ENCODE measurements around the gene YY1. TPM values are rescaled to one million over a fixed set of nuclear protein-coding genes. Genes with fewer than 3 reads are reported as not detected.

The YY1 gene
- total and polyA plus RNA-seq, 4 experiments from 2014 or later: 8.9 to 90.3 (median 54.5) TPM

- no peak for DNase-seq
- Mint-ChIP-seq H3K36me3 (no peaks in the 10 kb centered on the region), H3K27me3 (no peaks in the 10 kb centered on the region), H3K4me1 (peaks cover 12 to 36% (median 25%) of the 10 kb centered on the region in 4 donors), H3K27ac (peak overlapping the region; percentile 35 to 88 (median 83)), H3K4me3 (peak overlapping the region; percentile 49 to 85 (median 72)), H3K9me3 (no peaks in the 10 kb centered on the region)
- H3K27ac ChIP-seq (ENCODE audit: low read depth, low read length): no peak overlapping the region
- ChIA-PET CTCF (ENCODE audit: partially characterized antibody) (interaction anchor here (0.6 to 4.9 kb wide), 4 partner anchors 9 to 443 kb away, joined by 3 to 43 read pairs (median 6); no protein-coding TSS in a partner anchor), POLR2A (ENCODE audit: partially characterized antibody) (interaction anchor here (1.2 to 7.9 kb wide), 5 partner anchors 13 to 145 kb away, joined by 3 to 142 read pairs (median 5); partner anchors contain the start of gene YY1)
- no peaks in the 10 kb centered on the region for H3K27me3 ChIP-seq (ENCODE audit: insufficient read depth, low read length)
- H3K4me3 ChIP-seq (ENCODE audit: low read length in 2 of 2): no peak overlapping the region
- H3K36me3 ChIP-seq (ENCODE audit: insufficient read depth, low read length): no peaks in the 10 kb centered on the region
- intact Hi-C loops (cut with micrococcal nuclease): no loop called here
- H3K4me1 ChIP-seq (ENCODE audit: insufficient read depth, low read length): peaks cover 26% of the 10 kb centered on the region
- H3K9me3 ChIP-seq (ENCODE audit: control insufficient read depth in 1 of 2, low read length in 2 of 2): no peaks in the 10 kb centered on the region
Measured at GRCh38 chr14:100212476-100213333, 26.2 kb upstream of the YY1 start.

- Histone ChIP-seq H3K27me3 (ENCODE audit: insufficient read depth, low read length) (no peaks in the 10 kb centered on the region), H3K36me3 (ENCODE audit: insufficient read depth, low read length) (no peaks in the 10 kb centered on the region), H3K4me1 (ENCODE audit: insufficient read depth, low read length) (peaks cover 26% of the 10 kb centered on the region), H3K27ac (ENCODE audit: low read depth, low read length) (peak overlapping the region; percentile 85), H3K9me3 (ENCODE audit: control insufficient read depth in 1 of 2, low read length in 2 of 2) (no peaks in the 10 kb centered on the region), H3K4me3 (ENCODE audit: low read length in 2 of 2) (peak overlapping the region; percentile 36 to 86)
- ChIA-PET CTCF (ENCODE audit: partially characterized antibody) (interaction anchor here (0.6 to 4.9 kb wide), 5 partner anchors 8 to 443 kb away, joined by 3 to 43 read pairs (median 8); no protein-coding TSS in a partner anchor), POLR2A (ENCODE audit: partially characterized antibody) (interaction anchor here (1.2 to 7.9 kb wide), 8 partner anchors 9 to 149 kb away, joined by 3 to 142 read pairs (median 5); partner anchors contain the start of genes EVL and YY1)
- Mint-ChIP-seq H3K9me3 (no peaks in the 10 kb centered on the region), H3K36me3 (no peaks in the 10 kb centered on the region), H3K4me1 (peaks cover 12 to 41% (median 25%) of the 10 kb centered on the region in 4 donors), H3K27ac (peak overlapping the region; percentile 75 to 91 (median 87)), H3K27me3 (no peaks in the 10 kb centered on the region), H3K4me3 (peak overlapping the region; percentile 75 to 85 (median 80))
- DNase-seq: no peak
- intact Hi-C loops (cut with micrococcal nuclease): no loop called here
Measured at GRCh38 chr14:100213587-100213955, 25.4 kb upstream of the YY1 start.

- Histone ChIP-seq H3K4me1 (ENCODE audit: insufficient read depth, low read length) (peaks cover 26% of the 10 kb centered on the region), H3K36me3 (ENCODE audit: insufficient read depth, low read length) (no peaks in the 10 kb centered on the region), H3K4me3 (ENCODE audit: low read length in 2 of 2) (peak overlapping the region; percentile 36 to 86), H3K27ac (ENCODE audit: low read depth, low read length) (peak overlapping the region; percentile 85), H3K9me3 (ENCODE audit: control insufficient read depth in 1 of 2, low read length in 2 of 2) (no peaks in the 10 kb centered on the region), H3K27me3 (ENCODE audit: insufficient read depth, low read length) (no peaks in the 10 kb centered on the region)
- H3K36me3 Mint-ChIP-seq: no peaks in the 10 kb centered on the region
- ChIA-PET CTCF (ENCODE audit: partially characterized antibody) (interaction anchor here (0.9 to 4.9 kb wide), 9 partner anchors 10 to 233 kb away, joined by 3 to 43 read pairs (median 4); no protein-coding TSS in a partner anchor), POLR2A (ENCODE audit: partially characterized antibody) (interaction anchor here (0.6 to 7.9 kb wide), 18 partner anchors 10 to 149 kb away, joined by 3 to 142 read pairs (median 4); partner anchors contain the start of genes EVL and YY1)
- H3K27ac Mint-ChIP-seq: peak overlapping the region; percentile 75 to 96 (median 96)
- peak; percentile 87 to 90 (median 89) for DNase-seq
- intact Hi-C loops (cut with micrococcal nuclease): loop anchor here (1.0 kb wide), 3 partner anchors 10 to 26 kb away; no protein-coding TSS in a partner anchor
- peaks cover 12 to 41% (median 25%) of the 10 kb centered on the region in 4 donors for H3K4me1 Mint-ChIP-seq
- H3K27me3 Mint-ChIP-seq: no peaks in the 10 kb centered on the region
- H3K9me3 Mint-ChIP-seq: no peaks in the 10 kb centered on the region
- peak overlapping the region; percentile 77 to 85 (median 82) for H3K4me3 Mint-ChIP-seq
Measured at GRCh38 chr14:100213956-100214769, 24.8 kb upstream of the YY1 start.

- H3K4me3 Mint-ChIP-seq: peak overlapping the region; percentile 74 to 85 (median 82)
- Histone ChIP-seq H3K27me3 (ENCODE audit: insufficient read depth, low read length) (no peaks in the 10 kb centered on the region), H3K9me3 (ENCODE audit: control insufficient read depth in 1 of 2, low read length in 2 of 2) (no peaks in the 10 kb centered on the region), H3K27ac (ENCODE audit: low read depth, low read length) (peak overlapping the region; percentile 85), H3K36me3 (ENCODE audit: insufficient read depth, low read length) (no peaks in the 10 kb centered on the region), H3K4me1 (ENCODE audit: insufficient read depth, low read length) (peaks cover 26% of the 10 kb centered on the region), H3K4me3 (ENCODE audit: low read length in 2 of 2) (peak overlapping the region in 1 of 2 donors; percentile 86)
- peaks cover 12 to 41% (median 25%) of the 10 kb centered on the region in 4 donors for H3K4me1 Mint-ChIP-seq
- no peaks in the 10 kb centered on the region for H3K27me3 Mint-ChIP-seq
- no peaks in the 10 kb centered on the region for H3K36me3 Mint-ChIP-seq
- intact Hi-C loops (cut with micrococcal nuclease): loop anchor here (1.0 kb wide), 3 partner anchors 10 to 26 kb away; no protein-coding TSS in a partner anchor
- DNase-seq: no peak
- POLR2A ChIA-PET (ENCODE audit: partially characterized antibody): interaction anchor here (0.6 to 7.9 kb wide), 15 partner anchors 10 to 150 kb away, joined by 3 to 142 read pairs (median 4); partner anchors contain the start of genes EVL and YY1
- H3K27ac Mint-ChIP-seq: peak overlapping the region; percentile 70 to 96 (median 96)
- H3K9me3 Mint-ChIP-seq: no peaks in the 10 kb centered on the region
- CTCF ChIA-PET (ENCODE audit: partially characterized antibody): interaction anchor here (0.9 to 4.9 kb wide), 9 partner anchors 9 to 233 kb away, joined by 3 to 43 read pairs (median 4); no protein-coding TSS in a partner anchor
Measured at GRCh38 chr14:100214770-100215083, 24.2 kb upstream of the YY1 start.

- no peak for DNase-seq
Measured at GRCh38 chr14:100215330-100215885, 23.5 kb upstream of the YY1 start.

GRCh38 chr14:100219126-100219785 is 19.7 kb upstream of the YY1 start:
- no peaks in the 10 kb centered on the region for H3K9me3 ChIP-seq (ENCODE audit: control insufficient read depth in 1 of 2, low read length in 2 of 2)
- no peak overlapping the region for H3K4me3 ChIP-seq (ENCODE audit: low read length in 2 of 2)
- H3K4me3 Mint-ChIP-seq: peak overlapping the region in 2 of 8 donors; percentile 5 to 8
- ChIA-PET POLR2A (ENCODE audit: partially characterized antibody) (interaction anchor here (1.0 to 12.2 kb wide), 2 partner anchors 17 to 154 kb away, joined by 3 to 306 read pairs; partner anchors contain the start of genes EVL and YY1), CTCF (ENCODE audit: partially characterized antibody) (interaction anchor here (0.9 to 6.9 kb wide), 4 partner anchors 21 to 27 kb away, joined by 3 to 94 read pairs (median 4); no protein-coding TSS in a partner anchor)
- peak overlapping the region in 6 of 7 donors; percentile 15 to 59 (median 47) for H3K27ac Mint-ChIP-seq
- H3K4me1 Mint-ChIP-seq: peaks cover 14 to 31% (median 24%) of the 10 kb centered on the region in 4 donors
- H3K4me1 ChIP-seq (ENCODE audit: insufficient read depth, low read length): peaks cover 39% of the 10 kb centered on the region
- no peaks in the 10 kb centered on the region for H3K36me3 ChIP-seq (ENCODE audit: insufficient read depth, low read length)
- H3K36me3 Mint-ChIP-seq: no peaks in the 10 kb centered on the region
- H3K27me3 Mint-ChIP-seq: no peaks in the 10 kb centered on the region
- H3K27me3 ChIP-seq (ENCODE audit: insufficient read depth, low read length): no peaks in the 10 kb centered on the region
- no peak overlapping the region for H3K27ac ChIP-seq (ENCODE audit: low read depth, low read length)
- no peaks in the 10 kb centered on the region for H3K9me3 Mint-ChIP-seq
- no peak for DNase-seq
- intact Hi-C loops (cut with micrococcal nuclease): no loop called here

More at GRCh38 chr14:100215330-100215885, 23.5 kb upstream of the YY1 start:
- Histone ChIP-seq H3K9me3 (ENCODE audit: control insufficient read depth in 1 of 2, low read length in 2 of 2) (no peaks in the 10 kb centered on the region), H3K4me1 (ENCODE audit: insufficient read depth, low read length) (peaks cover 26% of the 10 kb centered on the region), H3K27me3 (ENCODE audit: insufficient read depth, low read length) (no peaks in the 10 kb centered on the region), H3K4me3 (ENCODE audit: low read length in 2 of 2) (no peak overlapping the region), H3K27ac (ENCODE audit: low read depth, low read length) (no peak overlapping the region), H3K36me3 (ENCODE audit: insufficient read depth, low read length) (no peaks in the 10 kb centered on the region)
- H3K27ac Mint-ChIP-seq: peak overlapping the region; percentile 29 to 96 (median 90)
- POLR2A ChIA-PET (ENCODE audit: partially characterized antibody): interaction anchor here (1.0 to 7.9 kb wide), 12 partner anchors 10 to 151 kb away, joined by 3 to 142 read pairs (median 4); partner anchors contain the start of genes EVL and YY1
- intact Hi-C loops (cut with micrococcal nuclease): no loop called here
- H3K9me3 Mint-ChIP-seq: no peaks in the 10 kb centered on the region
- H3K4me1 Mint-ChIP-seq: peaks cover 12 to 41% (median 25%) of the 10 kb centered on the region in 4 donors
- H3K36me3 Mint-ChIP-seq: no peaks in the 10 kb centered on the region
- H3K27me3 Mint-ChIP-seq: no peaks in the 10 kb centered on the region
- CTCF ChIA-PET (ENCODE audit: partially characterized antibody): interaction anchor here (0.8 to 4.9 kb wide), 8 partner anchors 9 to 27 kb away, joined by 3 to 43 read pairs (median 8); no protein-coding TSS in a partner anchor
- H3K4me3 Mint-ChIP-seq: peak overlapping the region; percentile 34 to 85 (median 82)

Measured in CD4-positive, alpha-beta memory T cell (primary cell).